Neutrophil (primary cell): Measurements from ENCODE around the gene C1orf185.

ENCODE experiments used
- H3K27ac ChIP-seq: fragments of 200-600 bp; sonication (generic); 2 replicates; pipeline ENCODE4 v1.5.1; 2016; ENCODE audit warnings: mild to moderate bottlenecking, moderate library complexity
- H3K27me3 ChIP-seq: fragments of 200-600 bp; sonication (generic); 2 replicates; pipeline ENCODE4 v1.6.0; 2016; ENCODE audit warnings: mild to moderate bottlenecking
- H3K36me3 ChIP-seq: fragments of 200-600 bp; sonication (generic); 2 replicates; pipeline ENCODE4 v1.5.1; 2017
- H3K4me1 ChIP-seq, 2 experiments: fragments of 200-600 bp in 1 of 2; sonication (generic) in 1 of 2; 1 replicate in 1 of 2; 2 replicates in 1 of 2; pipeline versions ENCODE4 v1.5.1 to v1.6.1; 2013 to 2016; ENCODE audit warnings: low read depth in 1 of 2, low read length in 1 of 2, mild to moderate bottlenecking in 1 of 2, moderate library complexity in 1 of 2; ENCODE audit not compliant: control insufficient read depth in 1 of 2, insufficient read depth in 1 of 2
- H3K4me3 ChIP-seq, 2 experiments: fragments of 200-600 bp in 1 of 2; sonication (generic) in 1 of 2; 1 replicate in 1 of 2; 2 replicates in 1 of 2; pipeline ENCODE4 v1.5.1; 2013 to 2016; ENCODE audit warnings: low read depth in 1 of 2, low read length in 1 of 2, mild to moderate bottlenecking in 1 of 2, moderate library complexity in 1 of 2
- H3K9me3 ChIP-seq: fragments of 200-600 bp; sonication (generic); 2 replicates; pipeline ENCODE4 v1.5.1; 2016
- TF ChIP-seq, protein P1 (sequence below): fragments of 200-600 bp; sonication (generic); IDR thresholded peaks from 2 replicates; pipeline ENCODE4 v1.5.1; 2016; ENCODE audit warnings: antibody characterized with exemption

C1orf185 gene

GRCh38 chr1:51086496-51087271 is 15.3 kb upstream of the C1orf185 start:
- Histone ChIP-seq H3K9me3 (no peaks in the 10 kb centered on the region), H3K36me3 (no peaks in the 10 kb centered on the region), H3K27me3 (peaks cover 61% of the 10 kb centered on the region), H3K4me3 (no peak overlapping the region), H3K27ac (no peak overlapping the region), H3K4me1 (no peaks in the 10 kb centered on the region)
- TF ChIP-seq, protein P1, sequence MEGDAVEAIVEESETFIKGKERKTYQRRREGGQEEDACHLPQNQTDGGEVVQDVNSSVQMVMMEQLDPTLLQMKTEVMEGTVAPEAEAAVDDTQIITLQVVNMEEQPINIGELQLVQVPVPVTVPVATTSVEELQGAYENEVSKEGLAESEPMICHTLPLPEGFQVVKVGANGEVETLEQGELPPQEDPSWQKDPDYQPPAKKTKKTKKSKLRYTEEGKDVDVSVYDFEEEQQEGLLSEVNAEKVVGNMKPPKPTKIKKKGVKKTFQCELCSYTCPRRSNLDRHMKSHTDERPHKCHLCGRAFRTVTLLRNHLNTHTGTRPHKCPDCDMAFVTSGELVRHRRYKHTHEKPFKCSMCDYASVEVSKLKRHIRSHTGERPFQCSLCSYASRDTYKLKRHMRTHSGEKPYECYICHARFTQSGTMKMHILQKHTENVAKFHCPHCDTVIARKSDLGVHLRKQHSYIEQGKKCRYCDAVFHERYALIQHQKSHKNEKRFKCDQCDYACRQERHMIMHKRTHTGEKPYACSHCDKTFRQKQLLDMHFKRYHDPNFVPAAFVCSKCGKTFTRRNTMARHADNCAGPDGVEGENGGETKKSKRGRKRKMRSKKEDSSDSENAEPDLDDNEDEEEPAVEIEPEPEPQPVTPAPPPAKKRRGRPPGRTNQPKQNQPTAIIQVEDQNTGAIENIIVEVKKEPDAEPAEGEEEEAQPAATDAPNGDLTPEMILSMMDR: no peak

- Histone ChIP-seq H3K27ac (no peak overlapping the region), H3K36me3 (no peaks in the 10 kb centered on the region), H3K27me3 (peaks cover 43% of the 10 kb centered on the region), H3K4me3 (no peak overlapping the region), H3K4me1 (no peaks in the 10 kb centered on the region), H3K9me3 (no peaks in the 10 kb centered on the region)
- TF ChIP-seq, protein P1: no peak
Observed at GRCh38 chr1:51088474-51088873, 13.6 kb upstream of the C1orf185 start.

DNA sequence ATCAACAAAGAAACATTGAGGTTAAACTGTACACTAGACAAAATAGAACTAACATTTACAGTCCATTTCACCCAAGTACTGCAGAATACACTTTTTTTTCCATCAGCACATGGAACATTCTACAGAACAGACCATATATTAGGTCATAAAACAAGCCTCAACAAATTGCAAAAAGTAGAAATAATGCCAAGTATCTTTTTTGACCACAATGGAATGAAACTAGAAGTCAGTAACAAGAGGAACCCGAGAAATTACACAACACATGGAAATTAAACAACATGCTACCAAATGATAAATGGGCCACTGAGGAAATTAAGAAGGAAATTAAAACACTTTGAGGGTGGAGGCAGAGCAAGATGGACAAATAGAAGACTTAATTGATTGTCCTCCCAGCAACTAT is 8.4 kb upstream of the C1orf185 start:
- Histone ChIP-seq H3K36me3 (no peaks in the 10 kb centered on the region), H3K27ac (no peak overlapping the region), H3K4me3 (no peak overlapping the region), H3K9me3 (no peaks in the 10 kb centered on the region), H3K27me3 (peaks cover 14% of the 10 kb centered on the region), H3K4me1 (no peaks in the 10 kb centered on the region)
- TF ChIP-seq, protein P1: no peak

- no peak overlapping the region for H3K4me3 ChIP-seq
- peaks cover 20% of the 10 kb centered on the region for H3K27me3 ChIP-seq
- H3K36me3 ChIP-seq: no peaks in the 10 kb centered on the region
- no peaks in the 10 kb centered on the region for H3K4me1 ChIP-seq
- no peaks in the 10 kb centered on the region for H3K9me3 ChIP-seq
- H3K27ac ChIP-seq: no peak overlapping the region
- TF ChIP-seq, protein P1: no peak
Observed at GRCh38 chr1:51097171-51097570, 4.9 kb upstream of the C1orf185 start.

DNA sequence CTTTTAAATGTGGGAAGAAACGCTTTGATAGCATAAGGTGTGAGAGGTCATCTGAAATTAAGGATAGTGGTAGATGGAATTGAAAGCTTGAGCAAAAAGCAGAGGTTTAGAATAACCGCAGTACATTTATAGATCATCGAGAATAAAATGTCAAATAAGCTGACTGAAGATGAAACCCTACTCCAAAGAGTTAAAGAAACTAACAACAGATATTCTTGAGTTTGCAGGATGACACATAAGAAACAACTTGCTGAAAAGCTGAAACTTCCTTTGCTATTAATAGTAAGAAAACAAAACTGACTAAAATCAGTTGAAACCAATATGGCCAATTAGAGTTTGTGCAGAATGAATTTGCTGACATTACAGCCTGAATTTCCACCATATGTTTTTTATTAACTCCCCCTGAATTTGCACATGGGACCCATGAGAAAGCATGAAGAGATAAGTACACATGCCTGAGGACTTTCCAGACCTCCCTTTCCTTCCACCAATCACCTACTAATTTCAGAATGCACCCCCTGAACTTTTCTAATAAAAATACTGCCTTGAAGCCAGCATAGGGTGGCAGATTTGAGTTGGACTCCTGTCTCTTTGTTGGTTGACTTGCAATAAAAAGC is 1.7 kb upstream of the C1orf185 start:
- no peak overlapping the region for H3K4me3 ChIP-seq
- no peak overlapping the region for H3K27ac ChIP-seq
- no peaks in the 10 kb centered on the region for H3K4me1 ChIP-seq
- TF ChIP-seq, protein P1: no peak
- H3K36me3 ChIP-seq: no peaks in the 10 kb centered on the region
- H3K9me3 ChIP-seq: no peaks in the 10 kb centered on the region
- peaks cover 22% of the 10 kb centered on the region for H3K27me3 ChIP-seq
